HEK293 (cell line): Measurements from ENCODE around the gene CHRNE.
A peak's percentile ranks its signal among the peaks of the same experiment; 100 is the strongest.

Source experiments
- CTCF ChIA-PET: fragments of 350-600 bp; formaldehyde crosslinking; extraction: SDS; loops from one replicate; lab custom pipeline; 2021; ENCODE audit warnings: antibody characterized with exemption; lab: Yijun Ruan, JAX
- POLR2A ChIA-PET: fragments of 300-600 bp; formaldehyde crosslinking; extraction: SDS; loops from one replicate; lab custom pipeline; 2020; ENCODE audit warnings: antibody characterized with exemption, inconsistent platforms; lab: Yijun Ruan, JAX
- H3K27ac ChIP-seq: fragments of 200-500 bp; sonication (Bioruptor generic); 2 replicates; pipeline ENCODE4 v1.5.1; 2014; ENCODE audit warnings: low read depth, low read length, control low read depth, inconsistent platforms; ENCODE audit errors: extremely low read depth
- H3K36me3 ChIP-seq, 2 experiments: fragments of 200-500 bp in 1 of 2; sonication (Bioruptor generic) in 1 of 2; 1 replicate in 1 of 2; 2 replicates in 1 of 2; pipeline ENCODE4 v1.5.1; 2014 to 2017; ENCODE audit warnings: inconsistent platforms in 2 of 2, low read length in 2 of 2; ENCODE audit not compliant: control insufficient read depth in 2 of 2, insufficient read depth in 1 of 2
- H3K4me1 ChIP-seq: fragments of 200-500 bp; sonication (Bioruptor generic); 2 replicates; pipeline ENCODE4 v1.5.1; 2014; ENCODE audit warnings: mild to moderate bottlenecking, low read length, inconsistent platforms; ENCODE audit not compliant: control insufficient read depth, insufficient read depth
- H3K4me3 ChIP-seq: 2 replicates; pipeline ENCODE4 v1.5.1; 2011; ENCODE audit warnings: low read depth, mild to moderate bottlenecking, control low read depth, low read length, moderate library complexity
- H3K9me3 ChIP-seq: fragments of 200-500 bp; sonication (Bioruptor generic); 2 replicates; pipeline ENCODE4 v1.5.1; 2014; ENCODE audit warnings: low read depth, low read length, inconsistent platforms; ENCODE audit not compliant: control insufficient read depth, insufficient read depth
- GFI1B ChIP-seq: fragments of 450-650 bp; formaldehyde crosslinking; IDR thresholded peaks from 2 replicates; pipeline ENCODE4 v1.5.1; 2016; ENCODE audit warnings: missing biosample characterization, missing genetic modification characterization
- GLIS1 ChIP-seq: fragments of 450-650 bp; formaldehyde crosslinking; IDR thresholded peaks from 2 replicates; pipeline ENCODE4 v1.5.1; 2016; ENCODE audit warnings: missing biosample characterization, missing genetic modification characterization
- GLIS2 ChIP-seq: fragments of 450-650 bp; formaldehyde crosslinking; IDR thresholded peaks from 2 replicates; pipeline ENCODE4 v1.5.1; 2016; ENCODE audit warnings: missing biosample characterization, missing genetic modification characterization
- IKZF3 ChIP-seq: fragments of 450-650 bp; IDR thresholded peaks from 2 replicates; pipeline ENCODE4 v1.5.0; 2018; ENCODE audit warnings: missing biosample characterization, mild to moderate bottlenecking, missing genetic modification characterization, moderate library complexity
- PRDM1 ChIP-seq: fragments of 450-650 bp; formaldehyde crosslinking; IDR thresholded peaks from 2 replicates; pipeline ENCODE4; 2016; ENCODE audit warnings: missing biosample characterization, missing genetic modification characterization
- SETDB1 ChIP-seq: IDR thresholded peaks from one replicate; pipeline ENCODE4 v1.6.1; 2017; ENCODE audit warnings: mild to moderate bottlenecking, low read length, moderate library complexity, mixed read lengths; ENCODE audit not compliant: insufficient read length
- SP7 ChIP-seq: fragments of 450-650 bp; formaldehyde crosslinking; IDR thresholded peaks from 2 replicates; pipeline ENCODE4 v1.5.1; 2016; ENCODE audit warnings: missing biosample characterization, missing genetic modification characterization
- YY2 ChIP-seq: fragments of 450-650 bp; formaldehyde crosslinking; IDR thresholded peaks from 2 replicates; pipeline ENCODE4 v1.5.1; 2016; ENCODE audit warnings: missing biosample characterization, missing genetic modification characterization
- ZIC2 ChIP-seq: fragments of 450-650 bp; formaldehyde crosslinking; IDR thresholded peaks from 2 replicates; pipeline ENCODE4 v1.5.1; 2016; ENCODE audit warnings: missing biosample characterization, missing genetic modification characterization
- ZNF10 ChIP-seq: fragments of 450-650 bp; formaldehyde crosslinking; IDR thresholded peaks from 2 replicates; pipeline ENCODE4 v1.5.1; 2017; ENCODE audit warnings: missing biosample characterization, missing genetic modification characterization
- ZNF302 ChIP-seq: fragments of 450-650 bp; formaldehyde crosslinking; IDR thresholded peaks from 2 replicates; pipeline ENCODE4 v1.5.1; 2016; ENCODE audit warnings: missing biosample characterization, missing genetic modification characterization, low read depth
- ZNF335 ChIP-seq: fragments of 450-650 bp; formaldehyde crosslinking; conservative IDR thresholded peaks from 2 replicates; pipeline ENCODE4 v1.5.1; 2016; ENCODE audit warnings: missing biosample characterization, missing genetic modification characterization
- ZNF366 ChIP-seq: fragments of 450-650 bp; formaldehyde crosslinking; conservative IDR thresholded peaks from 2 replicates; pipeline ENCODE4 v1.5.1; 2016; ENCODE audit warnings: missing biosample characterization, missing genetic modification characterization
- ZNF404 ChIP-seq: fragments of 450-650 bp; formaldehyde crosslinking; IDR thresholded peaks from 2 replicates; pipeline ENCODE4 v1.5.1; 2017; ENCODE audit warnings: missing biosample characterization, missing genetic modification characterization
- ZNF473 ChIP-seq: fragments of 450-650 bp; formaldehyde crosslinking; IDR thresholded peaks from 2 replicates; pipeline ENCODE4 v1.5.1; 2017; ENCODE audit warnings: missing biosample characterization, missing genetic modification characterization
- ZNF501 ChIP-seq: fragments of 450-650 bp; formaldehyde crosslinking; IDR thresholded peaks from 2 replicates; pipeline ENCODE4 v1.5.1; 2016; ENCODE audit warnings: missing biosample characterization, missing genetic modification characterization
- ZNF558 ChIP-seq: fragments of 450-650 bp; formaldehyde crosslinking; IDR thresholded peaks from 2 replicates; pipeline ENCODE4 v1.5.1; 2016; ENCODE audit warnings: missing biosample characterization, missing genetic modification characterization
- ZNF561 ChIP-seq: fragments of 450-650 bp; IDR thresholded peaks from 2 replicates; pipeline ENCODE4 v1.5.1; 2018; ENCODE audit warnings: missing biosample characterization, missing genetic modification characterization, borderline replicate concordance
- ZNF600 ChIP-seq: fragments of 450-650 bp; formaldehyde crosslinking; IDR thresholded peaks from 2 replicates; pipeline ENCODE4 v1.5.1; 2016; ENCODE audit warnings: missing biosample characterization, missing genetic modification characterization
- ZNF660 ChIP-seq: fragments of 450-650 bp; IDR thresholded peaks from 2 replicates; pipeline ENCODE4 v1.5.1; 2018; ENCODE audit warnings: missing biosample characterization, mild to moderate bottlenecking, missing genetic modification characterization
- TF ChIP-seq, protein P1 (sequence below): fragments of 450-650 bp; formaldehyde crosslinking; conservative IDR thresholded peaks from 2 replicates; pipeline ENCODE4 v1.5.1; 2016; ENCODE audit warnings: low read depth, missing biosample characterization, missing genetic modification characterization
- TF ChIP-seq, protein P2 (sequence below): fragments of 450-650 bp; formaldehyde crosslinking; IDR thresholded peaks from 2 replicates; pipeline ENCODE4 v1.5.1; 2016; ENCODE audit warnings: missing biosample characterization, missing genetic modification characterization
- TF ChIP-seq, protein P3 (sequence below): fragments of 450-650 bp; formaldehyde crosslinking; IDR thresholded peaks from 2 replicates; pipeline ENCODE4 v1.5.1; 2017; ENCODE audit warnings: missing biosample characterization, missing genetic modification characterization

The CHRNE gene

DNA sequence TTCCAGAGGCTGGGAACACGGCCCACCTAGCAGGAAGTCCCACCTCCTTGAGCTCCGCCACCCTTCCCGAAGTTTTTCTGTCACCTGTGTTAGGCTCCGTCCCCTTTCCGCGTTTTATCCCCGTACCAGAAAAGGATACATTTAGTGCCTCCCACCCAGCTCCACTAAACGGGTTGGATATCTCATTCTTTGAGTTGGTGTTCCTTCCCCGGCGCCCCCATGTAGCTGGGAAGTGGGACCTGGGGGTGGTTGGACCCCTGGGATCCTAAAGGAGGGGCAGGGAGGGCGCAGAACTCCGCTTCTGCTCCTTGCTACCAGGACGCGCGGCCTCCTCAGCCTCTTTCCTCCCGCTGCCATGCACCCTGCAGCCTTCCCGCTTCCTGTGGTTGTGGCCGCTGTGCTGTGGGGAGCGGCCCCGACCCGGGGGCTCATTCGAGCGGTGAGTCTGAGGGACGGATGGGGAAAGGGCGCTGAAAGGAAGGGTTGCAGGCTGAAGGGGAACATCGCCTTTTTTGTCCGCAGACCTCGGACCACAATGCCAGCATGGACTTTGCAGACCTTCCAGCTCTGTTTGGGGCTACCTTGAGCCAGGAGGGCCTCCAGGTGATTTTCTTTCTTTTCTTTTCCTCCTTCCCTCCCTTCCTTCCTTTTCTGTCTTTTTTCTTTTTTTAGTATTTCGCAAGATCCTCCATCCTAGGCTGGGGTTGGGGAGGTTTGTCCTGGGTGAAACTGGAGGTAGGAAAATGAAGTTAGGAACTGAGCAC is 37.8 kb upstream of the CHRNE start:
- CTCF ChIA-PET: interaction anchor here (0.6 to 3.0 kb wide), 10 partner anchors 9 to 99 kb away, joined by 3 to 20 read pairs (median 3); partner anchors contain the start of gene CHRNE
- Histone ChIP-seq H3K27ac (peak overlapping the region; percentile 93), H3K36me3 (peaks cover 42 to 76% of the 10 kb centered on the region in 2 experiments), H3K4me3 (peak overlapping the region; percentile 87), H3K9me3 (no peaks in the 10 kb centered on the region), H3K4me1 (peaks cover 13% of the 10 kb centered on the region)
- POLR2A ChIA-PET: interaction anchor here (0.5 to 3.4 kb wide), 24 partner anchors 10 to 897 kb away, joined by 3 to 109 read pairs (median 6); partner anchors contain the start of genes CAMTA2, ENO3, INCA1 and KIF1C
- TF ChIP-seq YY2 (no peak), ZNF366 (peak; percentile 75), SETDB1 (no peak), GLIS2 (tag by site-specific recombination) (peak; percentile 68; the same call in 1 of the 2 replicates), ZNF302 (tag by site-specific recombination) (no peak), ZNF501 (peak; percentile 14; the same call in 1 of the 2 replicates), IKZF3 (peak; percentile 95; the same call in 1 of the 2 replicates), ZNF561 (tag by site-specific recombination) (0 out of 2 replicates have a peak, but pooled peaks have one; percentile 28), ZNF335 (tag by site-specific recombination) (peak; percentile 71), GFI1B (tag by site-specific recombination) (no peak), ZNF600 (tag by site-specific recombination) (peak; percentile 55; the same call in 1 of the 2 replicates), ZNF404 (tag by site-specific recombination) (no peak), ZIC2 (tag by site-specific recombination) (peak; percentile 65), ZNF558 (tag by site-specific recombination) (0 out of 2 replicates have a peak, but pooled peaks have one; percentile 7), PRDM1 (tag by site-specific recombination) (peak; percentile 23; the same call in 1 of the 2 replicates), ZNF10 (0 out of 2 replicates have a peak, but pooled peaks have one; percentile 4), SP7 (tag by site-specific recombination) (0 out of 2 replicates have a peak, but pooled peaks have one; percentile 2), ZNF473 (tag by site-specific recombination) (0 out of 2 replicates have a peak, but pooled peaks have one; percentile 3), GLIS1 (no peak), ZNF660 (0 out of 2 replicates have a peak, but pooled peaks have one; percentile 1)
- TF ChIP-seq, protein P1, sequence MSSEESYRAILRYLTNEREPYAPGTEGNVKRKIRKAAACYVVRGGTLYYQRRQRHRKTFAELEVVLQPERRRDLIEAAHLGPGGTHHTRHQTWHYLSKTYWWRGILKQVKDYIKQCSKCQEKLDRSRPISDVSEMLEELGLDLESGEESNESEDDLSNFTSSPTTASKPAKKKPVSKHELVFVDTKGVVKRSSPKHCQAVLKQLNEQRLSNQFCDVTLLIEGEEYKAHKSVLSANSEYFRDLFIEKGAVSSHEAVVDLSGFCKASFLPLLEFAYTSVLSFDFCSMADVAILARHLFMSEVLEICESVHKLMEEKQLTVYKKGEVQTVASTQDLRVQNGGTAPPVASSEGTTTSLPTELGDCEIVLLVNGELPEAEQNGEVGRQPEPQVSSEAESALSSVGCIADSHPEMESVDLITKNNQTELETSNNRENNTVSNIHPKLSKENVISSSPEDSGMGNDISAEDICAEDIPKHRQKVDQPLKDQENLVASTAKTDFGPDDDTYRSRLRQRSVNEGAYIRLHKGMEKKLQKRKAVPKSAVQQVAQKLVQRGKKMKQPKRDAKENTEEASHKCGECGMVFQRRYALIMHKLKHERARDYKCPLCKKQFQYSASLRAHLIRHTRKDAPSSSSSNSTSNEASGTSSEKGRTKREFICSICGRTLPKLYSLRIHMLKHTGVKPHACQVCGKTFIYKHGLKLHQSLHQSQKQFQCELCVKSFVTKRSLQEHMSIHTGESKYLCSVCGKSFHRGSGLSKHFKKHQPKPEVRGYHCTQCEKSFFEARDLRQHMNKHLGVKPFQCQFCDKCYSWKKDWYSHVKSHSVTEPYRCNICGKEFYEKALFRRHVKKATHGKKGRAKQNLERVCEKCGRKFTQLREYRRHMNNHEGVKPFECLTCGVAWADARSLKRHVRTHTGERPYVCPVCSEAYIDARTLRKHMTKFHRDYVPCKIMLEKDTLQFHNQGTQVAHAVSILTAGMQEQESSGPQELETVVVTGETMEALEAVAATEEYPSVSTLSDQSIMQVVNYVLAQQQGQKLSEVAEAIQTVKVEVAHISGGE (tag by site-specific recombination): peak; percentile 96
- TF ChIP-seq, protein P2, sequence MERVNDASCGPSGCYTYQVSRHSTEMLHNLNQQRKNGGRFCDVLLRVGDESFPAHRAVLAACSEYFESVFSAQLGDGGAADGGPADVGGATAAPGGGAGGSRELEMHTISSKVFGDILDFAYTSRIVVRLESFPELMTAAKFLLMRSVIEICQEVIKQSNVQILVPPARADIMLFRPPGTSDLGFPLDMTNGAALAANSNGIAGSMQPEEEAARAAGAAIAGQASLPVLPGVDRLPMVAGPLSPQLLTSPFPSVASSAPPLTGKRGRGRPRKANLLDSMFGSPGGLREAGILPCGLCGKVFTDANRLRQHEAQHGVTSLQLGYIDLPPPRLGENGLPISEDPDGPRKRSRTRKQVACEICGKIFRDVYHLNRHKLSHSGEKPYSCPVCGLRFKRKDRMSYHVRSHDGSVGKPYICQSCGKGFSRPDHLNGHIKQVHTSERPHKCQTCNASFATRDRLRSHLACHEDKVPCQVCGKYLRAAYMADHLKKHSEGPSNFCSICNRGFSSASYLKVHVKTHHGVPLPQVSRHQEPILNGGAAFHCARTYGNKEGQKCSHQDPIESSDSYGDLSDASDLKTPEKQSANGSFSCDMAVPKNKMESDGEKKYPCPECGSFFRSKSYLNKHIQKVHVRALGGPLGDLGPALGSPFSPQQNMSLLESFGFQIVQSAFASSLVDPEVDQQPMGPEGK: peak; percentile 75
- TF ChIP-seq, protein P3, sequence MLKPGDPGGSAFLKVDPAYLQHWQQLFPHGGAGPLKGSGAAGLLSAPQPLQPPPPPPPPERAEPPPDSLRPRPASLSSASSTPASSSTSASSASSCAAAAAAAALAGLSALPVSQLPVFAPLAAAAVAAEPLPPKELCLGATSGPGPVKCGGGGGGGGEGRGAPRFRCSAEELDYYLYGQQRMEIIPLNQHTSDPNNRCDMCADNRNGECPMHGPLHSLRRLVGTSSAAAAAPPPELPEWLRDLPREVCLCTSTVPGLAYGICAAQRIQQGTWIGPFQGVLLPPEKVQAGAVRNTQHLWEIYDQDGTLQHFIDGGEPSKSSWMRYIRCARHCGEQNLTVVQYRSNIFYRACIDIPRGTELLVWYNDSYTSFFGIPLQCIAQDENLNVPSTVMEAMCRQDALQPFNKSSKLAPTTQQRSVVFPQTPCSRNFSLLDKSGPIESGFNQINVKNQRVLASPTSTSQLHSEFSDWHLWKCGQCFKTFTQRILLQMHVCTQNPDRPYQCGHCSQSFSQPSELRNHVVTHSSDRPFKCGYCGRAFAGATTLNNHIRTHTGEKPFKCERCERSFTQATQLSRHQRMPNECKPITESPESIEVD (tag by site-specific recombination): no peak
- TF ChIP-seq, all 188 proteins: peak for 16
